Esophagus squamous epithelium (tissue), 4 donors: ENCODE measurements around the gene KANTR.

Experiments
- CTCF ChIP-seq, 6 experiments: fragments of 450-650 bp in 4 of 6; fragments of 200-600 bp in 2 of 6; sonication (generic) in 2 of 6; IDR thresholded peaks; one replicate each; pipeline ENCODE4 v1.5.1; 2016 to 2019; ENCODE audit warnings: antibody characterized with exemption in 6 of 6, mild to moderate bottlenecking in 4 of 6, moderate library complexity in 4 of 6
- POLR2A ChIP-seq, 4 donors: fragments of 450-650 bp; IDR thresholded peaks; one replicate each; pipeline ENCODE4 v1.6.1; 2017; ENCODE audit warnings: antibody characterized with exemption in 4 of 4, mild to moderate bottlenecking in 4 of 4, moderate library complexity in 3 of 4

DNA sequence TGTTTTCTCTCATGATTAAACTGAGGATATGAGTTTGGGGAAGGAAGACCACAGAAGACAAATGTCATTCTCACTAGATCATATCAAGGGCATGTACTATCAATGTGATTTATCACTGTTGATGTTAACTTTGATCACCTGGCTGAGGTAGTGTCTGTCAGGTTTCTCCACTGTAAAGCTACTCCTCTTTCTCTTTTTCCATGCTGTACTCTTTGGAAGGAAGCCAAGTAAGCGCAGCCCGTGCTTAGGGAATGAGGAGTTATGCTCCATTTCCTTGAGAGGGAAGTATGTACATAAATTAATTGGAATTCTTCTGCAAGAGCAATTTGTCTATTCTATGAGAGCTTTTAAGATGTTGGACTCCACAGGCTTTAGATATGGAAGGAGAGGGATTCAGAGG, 4.0 kb upstream of the KANTR start:
- TF ChIP-seq CTCF (IDR thresholded peaks at IDR 0.05) (no peak), POLR2A (IDR thresholded peaks at IDR 0.05) (no peak)
